Measurements from ENCODE around the gene ZBED4. TPM values are rescaled to one million over a fixed set of nuclear protein-coding genes. Genes with fewer than 3 reads are reported as not detected.
"Not testable (repeated sequence)": the region's sequence is repeated elsewhere in the genome, so short reads cannot be mapped to it uniquely, and the experiment has no call there.

ZBED4 gene
- total and polyA plus RNA-seq, 4 experiments from 2014 or later: 6.7 to 18.6 (median 13.9) TPM

DNA sequence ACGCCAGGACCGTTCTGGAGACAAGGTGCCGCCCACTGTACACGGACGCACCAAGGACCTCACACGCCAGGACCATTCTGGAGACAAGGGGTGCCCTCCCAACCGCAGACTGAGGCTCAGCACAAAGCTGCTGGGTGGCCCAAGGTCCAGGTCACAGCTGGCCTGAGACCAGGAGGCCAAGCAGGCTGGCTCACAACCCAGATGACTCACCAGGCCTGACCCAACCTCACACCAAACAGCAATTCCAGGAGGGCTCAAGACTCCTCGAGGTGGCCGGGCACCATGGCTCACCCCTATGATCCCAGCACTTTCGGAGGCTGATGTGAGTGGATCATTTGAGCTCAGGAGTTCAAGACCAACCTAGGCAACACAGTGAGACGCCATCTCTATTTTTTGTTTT is 40.8 kb upstream of the ZBED4 start:
- ChIA-PET CTCF (ENCODE audit: partially characterized antibody) (interaction anchor here (1.3 kb wide), 1 partner anchor 218 kb away, joined by 5 read pairs; no protein-coding TSS in a partner anchor), POLR2A (ENCODE audit: partially characterized antibody) (interaction anchor here (0.8 to 1.7 kb wide), 2 partner anchors 13 to 24 kb away, joined by 3 read pairs; no protein-coding TSS in a partner anchor)
- no peaks in the 10 kb centered on the region for H3K9me3 ChIP-seq (ENCODE audit: control insufficient read depth in 1 of 2, low read length in 2 of 2)
- no peak for DNase-seq
- Mint-ChIP-seq H3K36me3 (peaks cover 16 to 60% of the 10 kb centered on the region in 2 donors), H3K4me3 (peak overlapping the region in 2 of 8 donors; percentile 31 to 57), H3K9me3 (peaks cover 0 to 2% (median 0%) of the 10 kb centered on the region in 8 donors), H3K4me1 (peaks cover 57 to 92% (median 78%) of the 10 kb centered on the region in 4 donors), H3K27me3 (no peaks in the 10 kb centered on the region), H3K27ac (peak overlapping the region in 4 of 7 donors; percentile 13 to 62 (median 29))
- H3K4me1 ChIP-seq (ENCODE audit: insufficient read depth, low read length): peaks cover 88% of the 10 kb centered on the region
- intact Hi-C loops (cut with micrococcal nuclease): no loop called here
- peaks cover 19% of the 10 kb centered on the region for H3K36me3 ChIP-seq (ENCODE audit: insufficient read depth, low read length)
- no peaks in the 10 kb centered on the region for H3K27me3 ChIP-seq (ENCODE audit: insufficient read depth, low read length)
- no peak overlapping the region for H3K27ac ChIP-seq (ENCODE audit: low read depth, low read length)
- H3K4me3 ChIP-seq (ENCODE audit: low read length in 2 of 2): no peak overlapping the region

- Mint-ChIP-seq H3K36me3 (peaks cover 21 to 65% of the 10 kb centered on the region in 2 donors), H3K4me3 (peak overlapping the region in 1 of 8 donors; percentile 25), H3K9me3 (peaks cover 0 to 2% (median 0%) of the 10 kb centered on the region in 8 donors), H3K27ac (peak overlapping the region in 3 of 7 donors; percentile 1 to 51 (median 24)), H3K4me1 (peaks cover 57 to 94% (median 76%) of the 10 kb centered on the region in 4 donors), H3K27me3 (no peaks in the 10 kb centered on the region)
- DNase-seq: peak in 1 of 5 donors; percentile 24
- no peaks in the 10 kb centered on the region for H3K9me3 ChIP-seq (ENCODE audit: control insufficient read depth in 1 of 2, low read length in 2 of 2)
- H3K27me3 ChIP-seq (ENCODE audit: insufficient read depth, low read length): no peaks in the 10 kb centered on the region
- H3K4me3 ChIP-seq (ENCODE audit: low read length in 2 of 2): no peak overlapping the region
- peaks cover 81% of the 10 kb centered on the region for H3K4me1 ChIP-seq (ENCODE audit: insufficient read depth, low read length)
- intact Hi-C loops (cut with micrococcal nuclease): no loop called here
- CTCF ChIA-PET (ENCODE audit: partially characterized antibody): no interaction called here
- no peak overlapping the region for H3K27ac ChIP-seq (ENCODE audit: low read depth, low read length)
- POLR2A ChIA-PET (ENCODE audit: partially characterized antibody): interaction anchor here (1.0 to 2.3 kb wide), 2 partner anchors 12 to 104 kb away, joined by 3 to 6 read pairs; partner anchors contain the start of genes ALG12 and CRELD2
- H3K36me3 ChIP-seq (ENCODE audit: insufficient read depth, low read length): peaks cover 20% of the 10 kb centered on the region
Observed at GRCh38 chr22:49814164-49814686, 39.4 kb upstream of the ZBED4 start.

DNA sequence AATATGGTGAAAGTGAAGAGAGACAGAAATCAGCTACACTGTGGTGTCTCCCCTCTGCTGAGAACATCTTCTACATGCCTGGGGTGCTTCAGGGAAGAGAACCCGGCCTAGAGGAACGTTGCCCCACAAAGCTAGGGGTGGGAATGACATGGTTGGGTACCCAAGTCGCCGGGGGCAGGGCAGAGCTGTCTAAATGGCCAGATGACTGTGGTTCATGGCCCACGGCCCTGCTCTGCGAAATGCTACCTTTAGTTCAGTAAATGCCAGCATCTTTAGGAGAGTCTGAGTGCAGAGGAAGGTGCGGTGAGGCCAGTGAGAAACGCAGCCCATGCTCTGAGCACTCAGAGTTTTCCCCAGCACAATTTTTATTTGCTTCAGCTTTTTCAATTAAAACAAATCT is 38.8 kb upstream of the ZBED4 start:
- H3K36me3 ChIP-seq (ENCODE audit: insufficient read depth, low read length): peaks cover 20% of the 10 kb centered on the region
- Mint-ChIP-seq H3K4me1 (peaks cover 57 to 90% (median 72%) of the 10 kb centered on the region in 4 donors), H3K9me3 (peaks cover 0 to 2% (median 0%) of the 10 kb centered on the region in 8 donors), H3K27ac (peak overlapping the region in 4 of 7 donors; percentile 37 to 67 (median 48)), H3K4me3 (peak overlapping the region in 4 of 8 donors; percentile 25 to 69 (median 57)), H3K27me3 (no peaks in the 10 kb centered on the region), H3K36me3 (peaks cover 21 to 67% of the 10 kb centered on the region in 2 donors)
- H3K4me1 ChIP-seq (ENCODE audit: insufficient read depth, low read length): peaks cover 77% of the 10 kb centered on the region
- POLR2A ChIA-PET (ENCODE audit: partially characterized antibody): interaction anchor here (1.1 to 2.3 kb wide), 2 partner anchors 12 to 102 kb away, joined by 3 to 6 read pairs; no protein-coding TSS in a partner anchor
- no peaks in the 10 kb centered on the region for H3K27me3 ChIP-seq (ENCODE audit: insufficient read depth, low read length)
- H3K27ac ChIP-seq (ENCODE audit: low read depth, low read length): no peak overlapping the region
- no peaks in the 10 kb centered on the region for H3K9me3 ChIP-seq (ENCODE audit: control insufficient read depth in 1 of 2, low read length in 2 of 2)
- DNase-seq: no peak
- intact Hi-C loops (cut with micrococcal nuclease): no loop called here
- no peak overlapping the region for H3K4me3 ChIP-seq (ENCODE audit: low read length in 2 of 2)
- CTCF ChIA-PET (ENCODE audit: partially characterized antibody): no interaction called here

DNA sequence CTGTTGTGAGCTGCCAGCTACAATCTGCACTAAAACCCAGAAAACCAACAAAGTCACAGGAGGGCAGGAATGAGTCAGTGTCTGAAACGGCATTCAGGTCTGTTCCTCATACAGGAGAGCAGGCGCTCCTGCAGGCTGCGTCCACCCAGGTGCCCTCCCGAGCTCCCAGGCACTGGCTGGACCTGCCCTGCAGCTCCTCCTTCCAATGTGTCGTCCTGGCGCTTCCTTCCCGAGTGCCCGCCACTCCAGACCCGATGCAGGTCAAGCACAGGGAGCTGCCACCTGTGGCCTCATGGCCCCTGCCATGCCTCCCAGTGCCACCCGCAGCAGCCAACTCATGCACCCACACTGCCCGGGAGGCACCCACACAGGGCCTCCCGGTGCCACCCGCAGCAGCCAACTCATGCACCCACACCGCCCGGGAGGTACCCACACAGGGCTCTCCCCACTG is 38.0 kb upstream of the ZBED4 start:
- Mint-ChIP-seq H3K9me3 (peaks cover 0 to 2% (median 0%) of the 10 kb centered on the region in 8 donors), H3K36me3 (peaks cover 21 to 71% of the 10 kb centered on the region in 2 donors), H3K4me3 (peak overlapping the region in 7 of 8 donors; percentile 25 to 69 (median 46)), H3K4me1 (peaks cover 54 to 88% (median 69%) of the 10 kb centered on the region in 4 donors), H3K27ac (peak overlapping the region; percentile 29 to 70 (median 62)), H3K27me3 (no peaks in the 10 kb centered on the region)
- Histone ChIP-seq H3K27me3 (ENCODE audit: insufficient read depth, low read length) (no peaks in the 10 kb centered on the region), H3K4me3 (ENCODE audit: low read length in 2 of 2) (no peak overlapping the region), H3K27ac (ENCODE audit: low read depth, low read length) (no peak overlapping the region), H3K9me3 (ENCODE audit: control insufficient read depth in 1 of 2, low read length in 2 of 2) (no peaks in the 10 kb centered on the region), H3K36me3 (ENCODE audit: insufficient read depth, low read length) (peaks cover 24% of the 10 kb centered on the region), H3K4me1 (ENCODE audit: insufficient read depth, low read length) (peaks cover 72% of the 10 kb centered on the region)
- POLR2A ChIA-PET (ENCODE audit: partially characterized antibody): interaction anchor here (1.1 to 2.3 kb wide), 2 partner anchors 11 to 101 kb away, joined by 3 to 6 read pairs; no protein-coding TSS in a partner anchor
- CTCF ChIA-PET (ENCODE audit: partially characterized antibody): no interaction called here
- DNase-seq: peak in 1 of 5 donors; percentile 26
- intact Hi-C loops (cut with micrococcal nuclease): no loop called here

DNA sequence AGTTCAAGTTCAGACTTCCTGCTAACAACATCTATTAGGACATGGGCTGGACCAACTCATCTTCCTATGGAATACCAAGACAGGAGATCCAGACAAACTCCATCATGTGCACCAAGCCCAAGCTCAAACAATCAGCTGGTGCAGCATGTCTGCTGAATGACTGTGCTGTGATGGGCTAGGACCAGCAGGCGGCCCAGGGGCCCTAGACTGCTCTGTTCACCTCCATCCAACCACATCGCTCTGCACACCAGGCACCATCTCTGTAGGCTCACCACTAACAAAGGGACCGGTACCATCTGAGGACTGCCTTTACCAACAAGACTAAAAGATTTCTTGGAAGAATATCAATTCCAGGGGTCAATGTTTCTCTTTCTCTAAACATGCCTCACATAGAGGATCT is 36.3 kb upstream of the ZBED4 start:
- H3K27me3 ChIP-seq (ENCODE audit: insufficient read depth, low read length): no peaks in the 10 kb centered on the region
- H3K9me3 Mint-ChIP-seq: peaks cover 0 to 2% (median 0%) of the 10 kb centered on the region in 8 donors
- peaks cover 70% of the 10 kb centered on the region for H3K4me1 ChIP-seq (ENCODE audit: insufficient read depth, low read length)
- H3K9me3 ChIP-seq (ENCODE audit: control insufficient read depth in 1 of 2, low read length in 2 of 2): no peaks in the 10 kb centered on the region
- no peak for DNase-seq
- H3K27ac ChIP-seq (ENCODE audit: low read depth, low read length): no peak overlapping the region
- intact Hi-C loops (cut with micrococcal nuclease): no loop called here
- peaks cover 23 to 69% of the 10 kb centered on the region in 2 donors for H3K36me3 Mint-ChIP-seq
- peak overlapping the region in 2 of 8 donors; percentile 25 to 47 for H3K4me3 Mint-ChIP-seq
- H3K4me3 ChIP-seq (ENCODE audit: low read length in 2 of 2): no peak overlapping the region
- H3K27me3 Mint-ChIP-seq: no peaks in the 10 kb centered on the region
- peaks cover 45 to 87% (median 59%) of the 10 kb centered on the region in 4 donors for H3K4me1 Mint-ChIP-seq
- H3K27ac Mint-ChIP-seq: peak overlapping the region in 6 of 7 donors; percentile 29 to 73 (median 64)
- POLR2A ChIA-PET (ENCODE audit: partially characterized antibody): interaction anchor here (1.4 kb wide), 1 partner anchor 12 kb away, joined by 3 read pairs; no protein-coding TSS in a partner anchor
- CTCF ChIA-PET (ENCODE audit: partially characterized antibody): interaction anchor here (1.1 kb wide), 1 partner anchor 53 kb away, joined by 3 read pairs; no protein-coding TSS in a partner anchor
- peaks cover 41% of the 10 kb centered on the region for H3K36me3 ChIP-seq (ENCODE audit: insufficient read depth, low read length)

DNA sequence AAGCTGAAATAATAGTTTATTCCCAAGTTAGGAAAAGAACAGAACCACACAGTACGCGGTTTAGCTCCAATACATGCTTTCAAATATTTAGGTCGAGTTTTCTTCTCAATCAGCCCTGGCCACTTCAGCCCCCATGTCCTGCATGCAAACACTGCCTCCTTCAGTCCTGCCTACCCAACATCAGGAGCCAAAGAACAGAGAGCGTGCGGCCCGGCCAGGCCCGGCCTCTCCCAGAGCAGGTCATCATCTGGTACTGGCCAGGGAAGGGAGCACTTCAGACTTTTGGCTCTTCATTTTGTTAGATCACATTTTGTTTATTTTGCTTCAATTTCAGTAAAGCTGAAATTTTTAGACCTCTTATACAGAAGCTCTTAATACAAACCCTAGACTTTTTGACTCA is 32.7 kb upstream of the ZBED4 start:
- Mint-ChIP-seq H3K36me3 (peaks cover 35 to 81% of the 10 kb centered on the region in 2 donors), H3K4me1 (peaks cover 48 to 88% (median 64%) of the 10 kb centered on the region in 4 donors), H3K4me3 (peak overlapping the region in 1 of 8 donors; percentile 39), H3K9me3 (peaks cover 0 to 2% (median 0%) of the 10 kb centered on the region in 8 donors), H3K27me3 (no peaks in the 10 kb centered on the region), H3K27ac (peak overlapping the region in 4 of 7 donors; percentile 10 to 53 (median 42))
- Histone ChIP-seq H3K36me3 (ENCODE audit: insufficient read depth, low read length) (peaks cover 63% of the 10 kb centered on the region), H3K4me1 (ENCODE audit: insufficient read depth, low read length) (peaks cover 78% of the 10 kb centered on the region), H3K27ac (ENCODE audit: low read depth, low read length) (no peak overlapping the region), H3K27me3 (ENCODE audit: insufficient read depth, low read length) (no peaks in the 10 kb centered on the region), H3K9me3 (ENCODE audit: control insufficient read depth in 1 of 2, low read length in 2 of 2) (no peaks in the 10 kb centered on the region), H3K4me3 (ENCODE audit: low read length in 2 of 2) (no peak overlapping the region)
- ChIA-PET CTCF (ENCODE audit: partially characterized antibody) (interaction anchor here (0.8 to 1.3 kb wide), 3 partner anchors 11 to 53 kb away, joined by 3 to 5 read pairs (median 3); no protein-coding TSS in a partner anchor), POLR2A (ENCODE audit: partially characterized antibody) (interaction anchor here (0.8 to 1.0 kb wide), 2 partner anchors 13 to 29 kb away, joined by 3 read pairs; no protein-coding TSS in a partner anchor)
- no peak for DNase-seq
- intact Hi-C loops (cut with micrococcal nuclease): loop anchor here (10.0 kb wide), 1 partner anchor 194 kb away; the partner anchor contains the start of gene IL17REL

- POLR2A ChIA-PET (ENCODE audit: partially characterized antibody); H3K27me3 Mint-ChIP-seq; DNase-seq; H3K27ac Mint-ChIP-seq; H3K9me3 Mint-ChIP-seq; H3K4me3 ChIP-seq (ENCODE audit: low read length in 2 of 2); H3K27ac ChIP-seq (ENCODE audit: low read depth, low read length); H3K9me3 ChIP-seq (ENCODE audit: control insufficient read depth in 1 of 2, low read length in 2 of 2); H3K27me3 ChIP-seq (ENCODE audit: insufficient read depth, low read length): not testable (repeated sequence)
- Mint-ChIP-seq H3K36me3 (peaks cover 34 to 79% of the 10 kb centered on the region in 2 donors), H3K4me1 (peaks cover 45 to 85% (median 60%) of the 10 kb centered on the region in 4 donors), H3K4me3 (peak overlapping the region in 1 of 8 donors; percentile 46)
- CTCF ChIA-PET (ENCODE audit: partially characterized antibody): interaction anchor here (1.3 kb wide), 1 partner anchor 11 kb away, joined by 3 read pairs; no protein-coding TSS in a partner anchor
- peaks cover 74% of the 10 kb centered on the region for H3K4me1 ChIP-seq (ENCODE audit: insufficient read depth, low read length)
- H3K36me3 ChIP-seq (ENCODE audit: insufficient read depth, low read length): peaks cover 61% of the 10 kb centered on the region
- intact Hi-C loops (cut with micrococcal nuclease): loop anchor here (10.0 kb wide), 1 partner anchor 193 kb away; the partner anchor contains the start of gene IL17REL
Observed at GRCh38 chr22:49821741-49822140, 31.9 kb upstream of the ZBED4 start.

Measured in CD4-positive, alpha-beta memory T cell (primary cell).